Right kidney (tissue), 1 donor: Measurements from ENCODE around the gene CENPN.

Source experiments
- DNase-seq: peaks from one replicate; pipeline ENCODE4 v3.0.0-alpha.2; 2016

Gene CENPN

DNA sequence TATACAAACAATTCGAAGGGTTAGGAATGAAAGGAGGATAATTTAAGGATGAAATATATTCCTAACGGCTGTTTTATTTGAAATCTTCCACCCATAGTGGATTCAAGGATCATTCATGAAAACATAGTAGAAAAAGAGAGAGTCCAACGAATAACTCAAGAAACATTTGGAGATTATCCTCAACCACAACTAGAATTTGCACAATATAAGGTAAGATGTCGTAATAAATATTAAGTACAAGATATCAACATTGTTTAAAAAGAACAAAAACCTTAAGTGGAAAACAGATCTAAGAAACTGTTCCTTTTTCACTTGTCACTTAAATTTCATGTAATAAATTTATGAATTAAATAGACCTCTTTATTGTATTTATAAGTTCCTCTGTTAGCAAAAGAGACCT lies 19.4 kb downstream of the CENPN start:
- DNase-seq, result no peak

DNA sequence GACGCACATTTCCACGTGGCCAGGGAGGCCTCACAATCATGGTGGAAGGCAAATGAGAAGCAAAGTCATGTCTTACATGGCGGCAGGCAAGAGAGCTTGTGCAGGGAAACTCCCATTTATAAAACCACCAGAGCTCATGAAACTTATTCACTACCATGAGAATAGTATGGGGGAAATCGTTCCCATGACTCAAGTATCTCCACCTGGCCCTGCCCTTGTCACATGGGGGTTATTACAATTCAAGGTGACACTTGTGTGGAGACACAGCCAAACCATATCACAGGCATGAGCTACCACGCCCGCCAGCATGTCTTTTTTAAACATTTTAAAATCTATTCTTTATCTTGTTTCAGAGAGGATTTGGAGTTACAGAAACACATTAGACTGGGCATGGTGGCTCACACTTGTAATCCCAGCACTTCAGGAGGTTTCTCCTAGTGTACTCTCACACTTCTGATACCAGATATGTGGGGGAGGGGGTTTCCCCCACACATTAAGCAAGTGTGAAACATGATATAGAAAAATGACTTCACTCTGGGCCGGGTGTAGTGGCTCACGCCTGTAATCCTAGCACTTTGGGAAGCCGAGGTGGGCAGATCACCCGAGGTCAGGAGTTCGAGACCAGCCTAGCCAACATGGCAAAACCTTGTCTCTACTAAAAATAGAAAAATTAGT lies 23.1 kb downstream of the CENPN start:
- DNase-seq, result no peak

DNA sequence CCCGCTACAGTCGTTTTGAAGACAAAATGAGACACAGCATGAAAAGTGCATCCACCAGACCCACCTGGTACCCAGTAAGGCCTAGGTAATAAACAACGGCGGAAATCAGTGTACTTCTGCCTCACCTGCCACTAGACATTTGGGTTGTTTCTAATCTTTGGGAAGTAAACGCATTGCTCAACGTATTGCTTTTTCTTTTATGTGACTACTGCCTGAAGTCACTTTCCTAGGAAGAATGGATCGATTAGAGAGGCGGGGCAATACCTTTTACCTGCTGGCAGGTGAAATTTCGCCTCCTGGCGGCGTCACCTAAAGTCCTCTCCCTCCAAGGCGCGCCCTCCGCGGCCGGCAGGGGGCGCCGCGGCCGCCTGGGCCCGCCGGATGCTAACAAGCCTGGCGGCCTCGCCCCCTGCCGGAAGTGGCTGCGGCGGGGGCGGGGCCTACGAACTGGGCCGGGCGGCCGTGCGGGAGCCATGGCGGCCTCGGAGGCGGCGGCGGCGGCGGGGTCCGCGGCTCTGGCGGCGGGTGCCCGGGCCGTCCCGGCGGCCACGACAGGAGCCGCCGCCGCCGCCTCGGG lies 28.5 kb downstream of the CENPN start, which contains the start of gene ATMIN:
TSS of gene ATMIN (plus strand) at position 445 of the 577 bp plus-strand sequence. CDS start at position 474, 29 bp downstream.
- DNase-seq, result peak; percentile 85

DNA sequence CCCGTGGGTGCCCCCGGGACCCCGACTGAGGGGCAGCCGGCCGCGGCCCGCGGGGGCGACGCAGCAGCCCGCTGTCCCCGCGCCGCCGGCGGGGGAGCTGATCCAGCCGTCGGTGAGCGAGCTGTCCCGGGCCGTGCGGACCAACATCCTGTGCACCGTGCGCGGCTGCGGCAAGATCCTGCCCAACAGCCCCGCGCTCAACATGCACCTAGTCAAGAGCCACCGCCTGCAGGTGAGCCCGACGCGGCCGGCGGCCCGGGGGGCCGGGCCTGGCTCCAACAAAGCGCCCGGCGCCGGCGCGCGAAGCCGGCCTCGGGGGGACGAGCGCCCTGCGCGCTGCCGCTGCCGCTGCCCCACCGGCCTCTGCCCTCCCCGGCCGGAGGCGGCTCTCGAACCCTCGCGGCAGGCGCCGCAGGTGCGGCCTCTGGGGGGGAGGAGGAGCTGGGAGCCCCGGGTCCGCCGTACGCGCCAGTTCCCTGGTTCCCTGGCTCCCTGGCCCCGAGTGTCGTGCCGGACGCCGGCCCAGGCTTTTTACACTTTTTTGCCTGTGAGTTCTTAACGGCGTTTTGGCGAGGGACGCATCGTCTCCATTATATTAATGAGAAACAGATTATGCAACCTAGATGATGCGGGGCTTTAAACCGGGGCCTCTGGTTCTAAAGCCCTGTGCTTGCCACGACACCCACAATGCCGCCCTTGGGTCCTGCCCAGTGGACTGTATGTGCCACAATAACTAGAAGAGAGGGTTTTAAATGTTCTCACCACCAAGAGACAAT lies 29.1 kb downstream of the CENPN start:
- DNase-seq, result peak; percentile 82

DNA sequence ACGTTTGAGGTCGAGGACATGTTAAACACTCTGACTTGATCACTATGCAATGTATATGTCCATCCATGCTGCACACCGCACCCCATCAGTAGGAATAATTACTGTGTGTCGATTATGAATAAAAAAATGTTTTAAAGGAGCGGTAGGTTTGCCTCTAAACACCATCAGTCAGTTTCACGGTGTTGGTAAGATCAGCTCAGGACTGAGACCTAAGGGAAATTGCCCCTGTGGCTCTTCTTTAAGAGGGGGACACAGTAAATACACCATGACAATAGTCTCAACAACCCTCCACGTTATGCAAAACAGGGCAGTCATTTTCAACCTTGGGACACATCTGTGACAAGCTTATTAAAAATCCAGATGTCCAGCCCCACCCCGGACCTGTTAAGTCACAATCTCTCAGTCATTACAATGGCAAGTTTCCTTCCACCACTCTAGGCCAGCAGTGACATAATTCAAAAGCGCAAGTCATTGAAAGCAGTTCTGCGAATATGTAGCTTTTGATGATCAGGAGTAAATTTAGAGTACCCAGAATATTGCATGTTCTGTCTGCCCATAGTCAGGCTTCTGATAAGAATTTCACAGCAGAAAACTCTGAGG lies 29.8 kb downstream of the CENPN start:
- DNase-seq, result no peak

DNA sequence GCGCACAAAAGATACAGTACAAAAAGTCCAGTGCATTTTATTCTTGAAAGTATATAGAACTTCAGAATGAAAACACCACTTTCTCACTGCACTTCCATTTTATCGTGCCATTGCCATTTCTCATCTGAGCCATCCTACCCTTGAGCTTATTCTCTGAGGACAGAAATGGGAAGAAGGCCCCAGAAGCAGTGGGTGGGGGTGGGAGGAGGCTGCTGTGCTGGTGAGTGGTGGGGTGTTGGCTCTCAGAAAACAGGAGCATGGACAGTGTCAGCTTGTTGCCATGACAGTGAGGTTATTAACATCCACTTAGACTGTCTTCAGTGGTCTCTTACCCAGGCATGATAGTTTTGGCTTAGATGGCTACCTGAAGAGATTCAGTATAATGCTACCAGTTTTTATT lies 33.1 kb downstream of the CENPN start:
- no peak for DNase-seq

DNA sequence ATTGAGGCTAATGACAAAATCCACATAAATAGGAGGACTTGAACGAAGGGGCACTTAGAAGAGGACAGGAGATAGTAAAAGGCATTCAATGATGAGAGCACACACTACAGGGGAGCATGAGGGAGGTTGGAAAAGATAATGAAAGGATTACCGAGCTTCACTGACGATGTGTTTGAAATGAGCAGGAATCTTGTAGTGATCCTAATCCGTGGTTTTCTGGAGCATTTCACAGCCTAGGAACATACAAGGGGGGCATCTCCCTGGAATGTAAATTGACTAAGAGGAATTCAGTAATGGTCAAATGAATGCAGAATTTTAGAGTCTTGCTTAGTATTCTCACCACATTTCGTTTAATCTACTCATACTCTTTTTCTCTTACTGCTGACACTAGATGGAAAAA lies 33.8 kb downstream of the CENPN start:
- DNase-seq, result no peak

DNA sequence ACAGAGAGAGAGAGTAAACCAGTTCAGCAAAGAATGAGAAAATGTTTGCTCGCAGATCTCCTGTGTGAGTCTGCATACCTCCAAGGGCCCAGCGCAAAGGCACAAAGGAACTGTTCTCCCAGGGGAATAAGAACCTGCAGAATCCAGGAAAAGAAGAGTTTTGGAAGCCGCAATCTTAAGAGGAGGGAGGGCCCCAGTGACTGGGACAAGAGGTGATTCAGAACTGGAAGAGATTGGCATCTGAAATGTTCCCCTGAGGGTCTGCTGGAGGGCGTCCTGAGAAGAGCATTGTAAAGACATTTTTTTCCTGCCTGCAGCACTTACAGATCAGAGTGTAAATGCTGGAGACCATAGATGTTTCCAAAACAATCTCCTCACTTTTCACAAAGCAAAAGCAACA lies 34.7 kb downstream of the CENPN start:
- no peak for DNase-seq

DNA sequence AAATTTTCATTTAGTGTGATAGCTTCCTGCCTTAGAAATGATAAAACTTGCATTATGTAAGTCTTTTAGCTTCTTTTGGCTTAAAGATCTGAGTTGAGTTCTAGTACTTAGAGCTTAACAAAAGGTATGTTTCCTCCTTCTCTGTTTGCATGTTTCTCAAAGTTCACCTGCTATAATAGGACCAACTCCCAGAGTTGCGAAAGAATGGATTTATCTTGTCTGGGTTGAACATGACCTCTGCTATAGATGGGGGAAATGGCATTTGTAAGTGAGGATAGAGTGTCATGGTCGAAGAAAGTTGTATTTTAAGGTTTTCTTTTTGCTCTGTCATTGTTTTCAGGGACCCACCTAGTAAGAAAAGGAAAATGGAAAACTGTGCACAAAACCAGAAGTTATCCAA lies 35.8 kb downstream of the CENPN start:
- no peak for DNase-seq

DNA sequence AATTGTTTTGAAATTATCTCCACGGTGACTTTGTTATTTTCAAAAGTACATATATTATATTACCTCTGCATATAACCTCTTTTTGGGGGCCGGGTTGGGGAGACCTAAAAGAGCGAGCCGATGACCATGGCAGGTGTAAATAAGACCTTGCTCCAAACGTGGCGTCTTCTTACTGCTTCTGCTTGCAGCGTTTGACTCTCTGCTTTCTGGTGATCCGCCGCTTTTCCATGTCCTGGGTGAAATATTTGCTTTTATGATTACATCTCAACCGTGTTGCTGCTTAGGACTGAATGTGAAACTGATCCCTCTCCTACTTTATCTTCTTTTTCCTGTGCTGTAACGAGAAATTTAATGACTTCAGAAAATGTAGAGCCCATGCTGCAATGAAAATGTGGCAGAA lies 46.7 kb downstream of the CENPN start:
- DNase-seq, result no peak

DNA sequence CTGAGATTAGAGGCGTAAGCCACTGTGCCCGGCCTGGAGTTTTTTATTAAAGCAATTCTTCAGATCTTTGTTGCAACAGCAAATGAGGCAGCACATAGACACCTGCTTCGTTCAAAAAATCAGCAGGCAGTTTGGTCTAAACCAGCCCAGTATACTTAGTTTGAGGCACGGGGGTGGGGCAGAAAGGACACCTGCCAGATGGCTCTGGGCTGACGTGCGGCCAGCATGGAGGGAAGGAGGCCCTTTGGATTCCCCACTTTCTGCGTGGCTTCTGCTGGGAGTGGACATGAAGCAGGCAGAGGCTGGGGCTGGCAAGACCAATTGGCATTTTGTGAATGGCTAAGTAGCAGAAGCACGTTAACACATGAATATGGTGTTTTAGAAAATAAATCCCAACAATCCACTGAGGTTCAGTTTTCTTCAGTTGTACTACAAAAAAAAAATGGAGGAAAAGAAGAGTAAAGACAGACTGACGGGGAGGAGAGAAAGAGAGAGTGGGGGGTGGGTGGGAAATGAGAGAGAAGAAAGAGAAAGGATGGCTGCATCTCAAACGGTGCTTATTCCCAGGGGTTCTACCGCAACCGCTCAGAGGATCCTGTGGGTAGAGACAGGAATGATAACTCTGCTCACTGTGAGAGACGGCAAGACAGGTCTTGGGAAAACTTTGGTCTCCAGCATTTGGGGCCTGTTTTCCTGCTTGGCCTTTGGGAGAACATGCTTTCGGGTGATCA lies 53.7 kb downstream of the CENPN start:
- DNase-seq, result no peak

DNA sequence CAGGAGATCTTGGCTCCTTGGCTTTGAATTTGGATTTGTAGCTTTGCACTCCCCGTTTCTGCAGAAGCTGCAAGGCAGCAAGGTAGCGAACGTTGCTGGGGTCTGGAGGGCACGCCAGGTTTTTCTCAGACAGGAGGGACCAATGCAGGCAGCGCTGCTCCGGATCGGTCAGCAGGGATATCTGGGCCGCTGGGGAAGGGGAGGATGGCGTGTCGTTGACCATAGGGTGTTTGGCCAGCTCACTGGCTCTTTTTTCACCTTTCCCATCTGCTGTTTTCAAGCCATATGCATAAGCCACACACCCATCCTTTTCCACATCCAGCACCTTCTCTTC lies 54.3 kb downstream of the CENPN start:
- DNase-seq, result no peak

DNA sequence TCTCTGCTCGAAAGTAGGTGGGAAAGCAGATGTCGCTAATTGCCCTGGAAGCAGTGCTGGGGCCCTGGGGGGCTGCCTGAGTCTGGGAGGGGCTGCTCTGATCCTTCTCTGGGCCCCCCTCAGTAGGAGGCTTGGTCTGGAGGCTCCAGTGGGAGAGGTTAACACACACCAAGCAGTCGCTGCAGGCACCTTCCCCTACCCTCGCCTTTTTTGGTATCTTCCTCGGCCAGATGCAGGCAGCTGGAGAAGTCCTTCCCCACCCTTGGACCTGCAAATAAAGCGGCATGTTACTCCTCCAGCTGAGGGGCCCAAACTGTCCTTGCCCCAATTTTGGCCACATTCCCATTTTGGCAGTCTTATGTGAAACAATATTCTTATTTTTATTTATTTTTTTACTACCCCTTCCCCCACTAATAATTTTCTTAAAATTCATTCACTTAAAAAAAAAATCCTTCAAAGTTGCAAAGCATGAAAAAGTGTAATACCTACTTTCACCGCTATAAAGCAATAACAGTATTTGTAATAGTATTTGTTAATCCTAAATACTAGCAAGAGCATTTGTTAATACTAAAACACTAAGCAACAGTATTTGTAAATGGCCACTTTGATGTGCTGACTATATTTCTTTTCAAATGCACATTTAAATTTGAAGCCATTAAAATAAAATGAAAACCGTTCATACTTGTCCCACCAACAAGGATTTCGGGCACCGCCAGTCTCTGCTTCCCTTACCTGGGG lies 55.0 kb downstream of the CENPN start:
- DNase-seq, result no peak

DNA sequence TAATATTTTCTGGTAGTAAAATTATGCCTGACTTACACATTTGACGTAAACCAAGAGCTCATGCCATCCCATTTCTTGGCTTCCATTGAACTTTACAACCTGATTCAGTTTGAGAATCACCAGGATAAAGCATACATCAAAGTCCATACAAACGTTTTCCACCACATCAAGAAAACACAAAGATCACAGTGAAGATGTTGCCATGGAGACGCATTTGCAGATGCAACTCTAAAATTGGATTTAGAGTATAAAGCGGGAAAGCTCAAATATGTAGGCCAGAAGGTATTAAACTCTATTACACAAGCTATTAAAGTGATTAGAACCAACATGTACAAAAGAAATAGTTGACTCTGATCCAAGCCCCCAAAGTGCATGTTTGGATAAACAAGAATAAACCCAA lies 59.7 kb downstream of the CENPN start:
- no peak for DNase-seq

DNA sequence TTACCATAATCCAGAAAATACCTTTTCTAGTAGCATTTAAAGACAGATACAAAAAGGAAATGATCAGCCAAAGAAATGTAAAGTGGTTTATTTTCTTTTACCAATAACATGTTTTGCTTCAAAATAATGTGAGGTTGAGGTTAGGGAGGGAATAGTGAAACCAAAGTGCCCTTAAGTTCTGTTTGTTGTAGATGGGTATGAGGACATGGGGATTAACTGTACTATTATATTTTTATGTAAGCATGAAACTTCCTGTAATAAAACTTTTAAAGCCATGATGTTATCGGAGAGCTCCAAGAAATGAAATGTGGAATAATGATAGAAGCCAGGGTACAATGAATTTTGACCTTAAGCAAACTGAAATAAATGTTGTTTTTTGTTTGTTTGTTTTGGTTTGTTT lies 60.2 kb downstream of the CENPN start:
- no peak for DNase-seq

DNA sequence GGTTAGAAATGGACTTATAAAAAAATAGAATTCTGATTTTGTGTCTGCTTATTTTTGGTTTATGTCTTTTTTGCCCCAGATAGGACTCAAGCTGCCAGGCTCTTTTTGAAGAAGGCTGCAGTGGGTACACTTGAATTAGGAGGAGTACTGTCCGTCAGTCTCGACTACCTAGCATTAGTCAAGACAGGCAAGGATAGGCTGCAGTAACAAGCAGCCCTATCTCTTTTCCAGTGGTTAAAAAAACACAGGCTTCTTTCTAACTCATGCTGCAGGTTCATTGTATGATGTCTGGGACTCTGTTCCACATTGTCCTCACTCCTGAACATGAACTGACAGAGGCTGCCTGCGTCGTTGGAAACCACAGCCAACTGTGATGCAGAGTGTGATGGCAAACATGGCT lies 62.0 kb downstream of the CENPN start:
- DNase-seq, result no peak

DNA sequence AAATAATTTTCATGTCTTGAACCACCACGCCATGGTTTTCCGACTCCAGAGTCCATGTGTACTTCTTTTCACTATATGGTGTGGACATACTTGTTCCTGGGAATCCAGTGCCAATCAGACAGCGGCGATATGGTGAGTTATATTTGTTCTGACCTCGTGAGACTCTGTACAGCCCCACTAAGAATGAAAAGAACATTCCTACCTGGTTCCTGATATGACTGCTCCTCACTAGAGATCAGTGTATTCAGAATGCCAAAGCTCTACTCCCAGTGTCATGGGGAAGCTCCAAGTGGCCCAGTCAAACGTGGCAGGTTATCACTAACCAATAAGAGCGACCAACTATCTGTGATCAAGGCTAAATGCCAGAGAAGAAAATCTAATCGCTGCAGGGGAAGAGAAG lies 64.0 kb downstream of the CENPN start:
- DNase-seq, result no peak

DNA sequence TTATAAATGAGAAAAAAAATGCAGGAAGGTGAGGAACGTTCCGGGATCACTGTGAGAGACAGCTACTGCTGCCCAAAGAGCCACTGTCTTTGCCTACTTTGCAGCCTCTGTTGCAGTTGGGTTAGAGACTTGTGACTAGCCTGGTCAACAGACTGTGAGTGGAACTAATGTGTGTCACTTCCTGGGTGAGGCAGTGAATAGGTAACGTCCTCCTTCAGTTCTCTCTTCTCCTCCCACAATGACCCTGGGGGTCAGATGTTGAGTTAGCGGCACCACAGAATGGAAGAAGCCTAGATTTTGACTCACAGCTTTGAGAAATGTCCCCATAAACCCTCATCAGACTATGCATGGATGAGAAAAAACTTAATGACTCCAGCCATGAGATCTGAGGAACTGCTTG lies 64.8 kb downstream of the CENPN start:
- DNase-seq, result no peak

DNA sequence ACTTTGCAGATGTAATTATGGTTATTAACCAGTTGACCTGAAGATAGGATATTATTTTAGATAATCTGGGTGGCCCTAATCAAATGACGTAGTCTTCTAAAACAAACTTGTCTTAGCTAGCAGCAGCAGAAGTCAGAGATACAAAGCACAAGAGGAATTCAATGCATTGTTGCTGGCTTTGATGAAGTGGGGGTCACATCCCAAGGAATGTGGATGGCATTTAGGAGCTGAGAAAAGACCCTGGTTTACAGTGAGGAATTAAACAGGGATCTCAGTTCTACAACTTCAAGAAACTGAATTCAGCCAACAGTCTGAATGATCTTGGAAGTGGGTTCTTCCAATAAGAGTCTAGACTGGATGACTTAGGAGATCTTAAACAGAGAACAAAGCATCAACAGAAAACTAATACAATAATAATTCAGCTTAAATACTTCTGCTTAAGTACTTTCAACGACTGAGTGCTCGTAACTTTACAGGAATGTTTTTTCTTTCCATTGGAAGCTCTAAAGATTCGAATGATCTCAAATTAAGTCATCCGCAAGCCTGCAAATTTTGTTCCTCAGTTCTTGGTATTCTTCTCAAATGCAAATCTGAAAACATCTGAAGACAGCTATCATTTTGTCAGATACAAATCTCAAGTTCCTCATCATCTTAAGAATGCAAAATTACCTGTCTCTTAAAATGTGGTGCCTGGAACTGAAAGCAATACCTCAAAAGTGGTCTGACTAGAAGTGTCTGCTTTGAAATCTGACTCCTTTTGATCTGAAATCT lies 66.7 kb downstream of the CENPN start:
- no peak for DNase-seq

DNA sequence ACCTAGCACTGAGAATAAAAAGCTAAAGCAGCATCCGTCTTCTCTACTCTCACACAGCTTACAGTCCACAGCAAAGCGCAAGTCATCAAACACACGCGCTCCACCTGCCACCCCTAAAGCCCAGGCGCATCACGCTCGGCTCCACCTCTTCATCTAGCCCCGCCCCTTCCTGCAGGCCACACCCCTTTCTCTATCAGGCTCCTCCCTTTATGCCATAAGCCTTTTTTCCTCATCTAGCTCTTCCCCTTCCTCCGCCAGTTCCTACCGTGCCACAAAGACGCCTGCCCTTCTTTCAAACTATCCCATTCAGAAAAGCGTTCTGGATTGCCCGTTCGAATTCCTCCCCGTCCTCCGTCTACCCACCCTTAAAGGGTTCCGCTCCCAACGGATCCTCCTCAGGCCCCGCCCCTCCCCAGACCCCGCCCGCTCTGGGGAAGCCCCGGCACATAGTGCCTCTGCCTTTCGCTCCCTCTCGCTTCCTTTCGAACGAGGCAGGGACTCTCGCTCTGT lies 69.6 kb downstream of the CENPN start:
- DNase-seq, result peak; percentile 100
